HepG2 (cell line): Measurements from ENCODE around the gene OR13C4. TPM values are rescaled to one million over a fixed set of nuclear protein-coding genes. Genes with fewer than 3 reads are reported as not detected.

Experiments
- ATAC-seq: fragments of 200-7000 bp; cut with Tn5 transposase; 3 replicates; pipeline ENCODE4 v1.9.1; 2020; ENCODE audit warnings: mild to moderate bottlenecking, moderate library complexity
- BruUV-seq: library from RNA; stranded (reverse); fragments of 400-500 nt; replicated peaks from 2 replicates; lab custom pipeline; 2021; lab: Mats Ljungman, UMichigan
- CTCF ChIA-PET: fragments of 300-600 bp; formaldehyde crosslinking; extraction: SDS; loops from one replicate; lab custom pipeline; 2021; ENCODE audit warnings: low total read pairs, inconsistent platforms, low intra/inter-chr PET ratio; lab: Yijun Ruan, JAX
- POLR2A ChIA-PET: fragments of 350-600 bp; sonication (Branson Sonifier 250); formaldehyde crosslinking; loops from one replicate; lab custom pipeline; 2020; ENCODE audit warnings: antibody characterized with exemption, inconsistent platforms; lab: Yijun Ruan, JAX
- DNase-seq: peaks from one replicate; pipeline ENCODE4 v3.0.0-alpha.2; 2015; ENCODE audit warnings: low spot score
- FAIRE-seq: peaks from 3 replicates; lab custom pipeline; 2011; peaks lifted over from hg19 to GRCh38; lab: Jason Lieb, UNC
- H2AFZ ChIP-seq: one replicate; pipeline ENCODE4 v1.6.1; 2011; ENCODE audit warnings: low read length, inconsistent platforms
- H3K27ac ChIP-seq: fragments of 300-600 bp; 3 replicates; pipeline ENCODE4 v1.8.0; 2011; ENCODE audit warnings: mixed run types, mild to moderate bottlenecking, mixed read lengths, low read length, inconsistent platforms; ENCODE audit not compliant: insufficient read depth; ENCODE audit errors: extremely low read length
- H3K27me3 ChIP-seq, 2 experiments: fragments of 200-600 bp in 1 of 2; 2 replicates in 1 of 2; 3 replicates in 1 of 2; pipeline versions ENCODE4 v1.6.0 to v1.8.0; 2011; ENCODE audit warnings: low read length in 2 of 2, mild to moderate bottlenecking in 2 of 2, moderate library complexity in 2 of 2, inconsistent platforms in 1 of 2; ENCODE audit not compliant: insufficient read depth in 2 of 2, control insufficient read depth in 1 of 2
- H3K36me3 ChIP-seq, 2 experiments: fragments of 200-600 bp in 1 of 2; replicated peaks in 1 of 2; 2 replicates in 1 of 2; 3 replicates in 1 of 2; pipeline versions ENCODE4 v1.5.1 to v1.8.0; 2011; ENCODE audit warnings: low read length in 2 of 2, inconsistent platforms in 1 of 2; ENCODE audit not compliant: insufficient read depth in 2 of 2, control insufficient read depth in 1 of 2
- H3K4me1 ChIP-seq: 2 replicates; pipeline ENCODE4 v1.5.1; 2012; ENCODE audit warnings: low read length, inconsistent platforms; ENCODE audit not compliant: insufficient read depth
- H3K4me2 ChIP-seq: 2 replicates; pipeline ENCODE4 v1.6.0; 2011; ENCODE audit warnings: low read depth, low read length, inconsistent platforms
- H3K4me3 ChIP-seq, 3 experiments: fragments of 200-600 bp in 1 of 3; sonication (generic), shearing (Covaris generic) in 1 of 3; replicated peaks in 1 of 3; 2 replicates each; pipeline ENCODE4 v1.5.1; 2011 to 2016; ENCODE audit warnings: low read length in 3 of 3, inconsistent platforms in 2 of 3, low read depth in 2 of 3, mild to moderate bottlenecking in 2 of 3, control low read depth in 1 of 3, mixed read lengths in 1 of 3; ENCODE audit not compliant: insufficient read depth in 1 of 3
- H3K79me2 ChIP-seq: one replicate; pipeline ENCODE4 v1.6.1; 2011; ENCODE audit warnings: low read length, inconsistent platforms; ENCODE audit not compliant: insufficient read depth
- H3K9ac ChIP-seq: 2 replicates; pipeline ENCODE4 v1.6.0; 2011; ENCODE audit warnings: mild to moderate bottlenecking, low read depth, low read length, inconsistent platforms; ENCODE audit not compliant: insufficient read depth
- H3K9me3 ChIP-seq: 2 replicates; pipeline ENCODE4 v1.5.1; 2012; ENCODE audit warnings: mild to moderate bottlenecking, low read length
- H4K20me1 ChIP-seq: 2 replicates; pipeline ENCODE4 v1.6.0; 2011; ENCODE audit warnings: inconsistent platforms, mild to moderate bottlenecking, low read length, moderate library complexity; ENCODE audit not compliant: insufficient read depth
- CBX2 ChIP-seq, 2 experiments: fragments of 200-600 bp in 1 of 2; sonication (generic); formaldehyde crosslinking in 1 of 2; IDR thresholded peaks; 2 replicates each; pipeline versions ENCODE4 v1.7.0 to v1.8.1; 2018 to 2022; ENCODE audit warnings: low read depth in 2 of 2, low read length in 1 of 2, mild to moderate bottlenecking in 1 of 2, missing genetic modification reagents in 1 of 2
- ETV5 ChIP-seq: IDR thresholded peaks from 2 replicates; pipeline ENCODE4 v1.6.1; 2018; ENCODE audit warnings: missing biosample characterization, missing genetic modification reagents, inconsistent platforms, borderline replicate concordance
- FOXA3 ChIP-seq: IDR thresholded peaks from 2 replicates; pipeline ENCODE4 v1.6.1; 2016; ENCODE audit warnings: missing genetic modification reagents, missing compliant biosample characterization
- HMGA1 ChIP-seq: sonication (generic); formaldehyde crosslinking; conservative IDR thresholded peaks from 2 replicates; pipeline ENCODE4 v1.4.0; 2020; ENCODE audit warnings: missing genetic modification reagents
- MEIS1 ChIP-seq: sonication (generic); formaldehyde crosslinking; IDR thresholded peaks from 2 replicates; pipeline ENCODE4 v1.9.0; 2021; ENCODE audit warnings: mild to moderate bottlenecking, missing genetic modification reagents, moderate library complexity, borderline replicate concordance
- PHF8 ChIP-seq: sonication (generic); formaldehyde crosslinking; IDR thresholded peaks from 2 replicates; pipeline ENCODE4 v1.5.0; 2020; ENCODE audit warnings: missing genetic modification reagents
- RFXAP ChIP-seq: sonication (generic); formaldehyde crosslinking; IDR thresholded peaks from 2 replicates; pipeline ENCODE4 v1.4.0; 2020; ENCODE audit warnings: missing genetic modification reagents, borderline replicate concordance
- SETDB1 ChIP-seq: sonication (generic); formaldehyde crosslinking; IDR thresholded peaks from 2 replicates; pipeline ENCODE4 v1.5.1; 2020; ENCODE audit warnings: missing genetic modification reagents, mild to moderate bottlenecking, borderline replicate concordance
- TARDBP ChIP-seq: sonication (generic); formaldehyde crosslinking; IDR thresholded peaks from 2 replicates; pipeline ENCODE4 v1.8.0; 2022; ENCODE audit warnings: mild to moderate bottlenecking, missing genetic modification reagents
- ZC3H13 ChIP-seq: sonication (generic); formaldehyde crosslinking; IDR thresholded peaks from 2 replicates; pipeline ENCODE4 v1.8.1; 2023; ENCODE audit warnings: mild to moderate bottlenecking, missing genetic modification reagents, moderate library complexity
- ZMYM2 ChIP-seq: sonication (generic); formaldehyde crosslinking; IDR thresholded peaks from 2 replicates; pipeline ENCODE4 v1.8.0; 2022; ENCODE audit warnings: mild to moderate bottlenecking, missing genetic modification reagents
- ZNF329 ChIP-seq: sonication (generic); formaldehyde crosslinking; IDR thresholded peaks from 2 replicates; pipeline ENCODE4 v1.9.0; 2021; ENCODE audit warnings: low read depth, mild to moderate bottlenecking, missing genetic modification reagents
- ZNF44 ChIP-seq: sonication (generic); formaldehyde crosslinking; IDR thresholded peaks from 2 replicates; pipeline ENCODE4 v1.5.1; 2020; ENCODE audit warnings: mild to moderate bottlenecking, missing genetic modification reagents
- ZNF572 ChIP-seq: sonication (generic); formaldehyde crosslinking; IDR thresholded peaks from 2 replicates; pipeline ENCODE4 v1.5.1; 2020; ENCODE audit warnings: mild to moderate bottlenecking, missing genetic modification reagents
- ZNF841 ChIP-seq: sonication (generic); formaldehyde crosslinking; IDR thresholded peaks from 2 replicates; pipeline ENCODE4 v1.8.1; 2023; ENCODE audit warnings: missing genetic modification reagents, borderline replicate concordance
- ZSCAN31 ChIP-seq: sonication (generic); formaldehyde crosslinking; IDR thresholded peaks from 2 replicates; pipeline ENCODE4 v1.5.0; 2020; ENCODE audit warnings: low read depth, mild to moderate bottlenecking, missing genetic modification reagents
- WGBS: methylation state at CpG from one replicate; pipeline ENCODE4 v1.1.6; 2017; ENCODE audit warnings: low lambda C conversion rate; 5-methylcytosine and 5-hydroxymethylcytosine counted together
- in situ Hi-C: cut with HindIII; loops from 2 replicates; pipeline ENCODE4 v1.10.0; 2017; ENCODE audit warnings: low pct_unique_long_range_greater_than_20kb; ENCODE audit not compliant: extremely low pct_ligation_motif_present
- intact Hi-C: fragments of 100-400 bp; cut with micrococcal nuclease; formaldehyde crosslinking; loops from one replicate; pipeline ENCODE4 v1.10.0; 2022; ENCODE audit not compliant: unreplicated experiment
- polyA plus RNA-seq, 8 experiments: library from polyadenylated mRNA; depleted of rRNA in 3 of 8; stranded (reverse) in 7 of 8; unstranded in 1 of 8; fragments of >200 nt; fragmentation: Illumina TruSeq in 4 of 8; extraction: Trizol in 4 of 8; gene quantifications; 2 replicates each; pipeline versions ENCODE4 v1.2.1 to v1.2.3, GENCODE V29; 2011 to 2016; ENCODE audit warnings: low read depth in 4 of 8, missing spikeins in 1 of 8, mixed read lengths in 1 of 8; ENCODE audit not compliant: insufficient read depth in 1 of 8
- total RNA-seq, 5 experiments: library from RNA; depleted of rRNA; stranded (reverse); fragments of >200 nt; fragmentation: Illumina TruSeq; extraction: Trizol; gene quantifications; 2 replicates each; pipeline ENCODE4 v1.2.3, GENCODE V29; 2016; ENCODE audit warnings: low read depth in 1 of 5
- TF ChIP-seq, protein P1 (sequence below): sonication (generic); formaldehyde crosslinking; IDR thresholded peaks from 2 replicates; pipeline ENCODE4 v1.5.1; 2020; ENCODE audit warnings: missing genetic modification reagents, mild to moderate bottlenecking, borderline replicate concordance
- TF ChIP-seq, protein P2 (sequence below): IDR thresholded peaks from 2 replicates; pipeline ENCODE4 v1.6.1; 2016; ENCODE audit warnings: low read depth, borderline replicate concordance

The OR13C4 gene
- total and polyA plus RNA-seq, 2 of the 13 experiments (the other 11 are each of a cell fraction or from before 2014, with no cell fraction given), result not detected

- WGBS, result 3% methylated on average over 1 of the region's 1 CpG
- CTCF ChIA-PET, result no interaction called here
Measured at GRCh38 chr9:104553261-104553660, 26.3 kb upstream of the OR13C4 start.

GRCh38 chr9:104544644-104545043 lies 17.6 kb upstream of the OR13C4 start:
- Histone ChIP-seq H3K9ac (no peak overlapping the region), H3K79me2 (no peaks in the 10 kb centered on the region), H4K20me1 (no peaks in the 10 kb centered on the region), H2AFZ (no peak overlapping the region), H3K27me3 (no peaks in the 10 kb centered on the region), H3K36me3 (no peaks in the 10 kb centered on the region), H3K4me1 (no peaks in the 10 kb centered on the region), H3K4me2 (no peak overlapping the region)
- POLR2A ChIA-PET, result no interaction called here
- 16% methylated on average over 4 of the region's 4 CpGs for WGBS
- CTCF ChIA-PET, result no interaction called here
- no peak for DNase-seq
- no peak for ATAC-seq
- FAIRE-seq, result no peak
- TF ChIP-seq FOXA3 (CRISPR knock-in tag) (no peak), ETV5 (CRISPR knock-in tag) (no peak), ZNF329 (CRISPR knock-in tag) (no peak), HMGA1 (CRISPR knock-in tag) (no peak), ZNF841 (CRISPR knock-in tag) (no peak), ZNF44 (CRISPR knock-in tag) (no peak), TARDBP (CRISPR knock-in tag) (no peak), ZNF572 (no peak), MEIS1 (no peak), ZC3H13 (CRISPR knock-in tag) (no peak), SETDB1 (CRISPR knock-in tag) (no peak), ZSCAN31 (CRISPR knock-in tag) (no peak), PHF8 (CRISPR knock-in tag) (no peak)
- TF ChIP-seq, protein P1, sequence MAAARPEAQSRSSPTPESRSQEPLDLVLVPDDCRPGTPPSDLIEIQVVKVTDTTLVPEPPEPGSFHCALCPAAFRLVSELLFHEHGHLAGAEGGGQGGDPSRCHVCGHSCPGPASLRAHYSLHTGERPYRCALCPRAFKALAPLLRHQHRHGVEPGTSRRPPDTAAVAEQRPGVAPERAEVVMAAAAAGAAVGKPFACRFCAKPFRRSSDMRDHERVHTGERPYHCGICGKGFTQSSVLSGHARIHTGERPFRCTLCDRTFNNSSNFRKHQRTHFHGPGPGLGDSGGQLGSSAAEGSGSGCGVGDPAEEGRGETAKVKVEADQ (CRISPR knock-in tag), result no peak
- TF ChIP-seq, protein P2, sequence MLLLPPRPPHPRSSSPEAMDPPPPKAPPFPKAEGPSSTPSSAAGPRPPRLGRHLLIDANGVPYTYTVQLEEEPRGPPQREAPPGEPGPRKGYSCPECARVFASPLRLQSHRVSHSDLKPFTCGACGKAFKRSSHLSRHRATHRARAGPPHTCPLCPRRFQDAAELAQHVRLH (CRISPR knock-in tag), result no peak
- TF ChIP-seq, all 625 proteins: peak for 0
- Histone ChIP-seq H3K4me3 (no peak overlapping the region), H3K27ac (no peak overlapping the region), H3K9me3 (no peaks in the 10 kb centered on the region)
- intact Hi-C loops (loop anchor here (5.0 kb wide), 1 partner anchor 48 kb away; no protein-coding TSS in a partner anchor), in situ Hi-C loops (no loop called here)
- no TSS peak for BruUV-seq

More at GRCh38 chr9:104553261-104553660, 26.3 kb upstream of the OR13C4 start:
- Histone ChIP-seq H3K27ac (no peak overlapping the region), H3K4me3 (no peak overlapping the region), H3K79me2 (no peaks in the 10 kb centered on the region), H3K4me2 (no peak overlapping the region), H3K9ac (no peak overlapping the region), H4K20me1 (no peaks in the 10 kb centered on the region), H3K9me3 (no peaks in the 10 kb centered on the region), H2AFZ (no peak overlapping the region), H3K36me3 (no peaks in the 10 kb centered on the region), H3K4me1 (no peaks in the 10 kb centered on the region), H3K27me3 (no peaks in the 10 kb centered on the region)
- DNase-seq, result no peak
- in situ Hi-C loops, result no loop called here
- ATAC-seq, result no peak
- no peak for TF ChIP-seq ZMYM2 (CRISPR knock-in tag)
- TF ChIP-seq RFXAP (CRISPR knock-in tag), result no peak
- no peak for TF ChIP-seq CBX2 (IDR thresholded peaks at IDR 0.05; ENCODE audit: low read depth, low read length)
- TF ChIP-seq CBX2 (CRISPR knock-in tag; IDR thresholded peaks at IDR 0.05; ENCODE audit: low read depth), result no peak
- POLR2A ChIA-PET, result no interaction called here
- BruUV-seq, result no TSS peak
- FAIRE-seq, result no peak
- intact Hi-C loops, result no loop called here
